K562 (cell line): ENCODE data around the gene NR1D1. TPM values are rescaled to one million over a fixed set of nuclear protein-coding genes. Genes with fewer than 3 reads are reported as not detected.

Experiments
- ATAC-seq: fragments of 200-7000 bp; cut with Tn5 transposase; 3 replicates; pipeline ENCODE4 v1.9.1; 2020; ENCODE audit warnings: moderate library complexity
- BruUV-seq: library from RNA; stranded (reverse); fragments of 400-500 nt; replicated peaks from 2 replicates; lab custom pipeline; 2021; lab: Mats Ljungman, UMichigan
- CTCF ChIA-PET: fragments of 300-600 bp; formaldehyde crosslinking; extraction: SDS; loops from one replicate; lab custom pipeline; 2021; ENCODE audit warnings: low intra/inter-chr PET ratio; lab: Yijun Ruan, JAX
- POLR2A ChIA-PET: fragments of 300-600, 350-650 bp; sonication (Branson Sonifier 250); formaldehyde crosslinking; extraction: SDS; loops from one replicate; lab custom pipeline; 2021; ENCODE audit warnings: antibody characterized with exemption, inconsistent platforms; lab: Yijun Ruan, JAX
- DNase-seq, 4 experiments: peaks; one replicate each; pipeline versions ENCODE4 v3.0.0 to v3.0.0-alpha.2; 2011 to 2018; ENCODE audit warnings: low spot score in 3 of 4, mixed read lengths in 3 of 4; ENCODE audit errors: extremely low read depth in 1 of 4
- FAIRE-seq: peaks from 2 replicates; lab custom pipeline; 2011; peaks lifted over from hg19 to GRCh38; lab: Jason Lieb, UNC
- H2AFZ ChIP-seq: 2 replicates; pipeline ENCODE4 v1.6.0; 2011; ENCODE audit warnings: low read depth, low read length, control low read depth, inconsistent platforms
- H3K27ac ChIP-seq: fragments of 200-600 bp; 3 replicates; pipeline ENCODE4 v1.8.0; 2011; ENCODE audit warnings: low read depth, mild to moderate bottlenecking, control low read depth, inconsistent platforms, low read length, moderate library complexity, mixed read lengths; ENCODE audit errors: extremely low read depth
- H3K27me3 ChIP-seq, 2 experiments: fragments of 300-600 bp in 1 of 2; 2 replicates in 1 of 2; 3 replicates in 1 of 2; pipeline versions ENCODE4 v1.6.0 to v1.8.0; 2011; ENCODE audit warnings: inconsistent platforms in 2 of 2, low read length in 2 of 2, mild to moderate bottlenecking in 1 of 2, mixed read lengths in 1 of 2, moderate library complexity in 1 of 2; ENCODE audit not compliant: control insufficient read depth in 2 of 2, insufficient read depth in 2 of 2
- H3K36me3 ChIP-seq: fragments of 300-600 bp; 3 replicates; pipeline ENCODE4 v1.8.0; 2011; ENCODE audit warnings: mild to moderate bottlenecking, low read length, inconsistent platforms; ENCODE audit not compliant: control insufficient read depth, insufficient read depth
- H3K4me1 ChIP-seq, 2 experiments: fragments of 200-600 bp in 1 of 2; replicated peaks in 1 of 2; 2 replicates in 1 of 2; 3 replicates in 1 of 2; pipeline versions ENCODE4 v1.5.1 to v1.8.0; 2011; ENCODE audit warnings: inconsistent platforms in 2 of 2, low read length in 2 of 2, mild to moderate bottlenecking in 1 of 2, mixed read lengths in 1 of 2, moderate library complexity in 1 of 2; ENCODE audit not compliant: control insufficient read depth in 2 of 2, insufficient read depth in 2 of 2
- H3K4me2 ChIP-seq: 2 replicates; pipeline ENCODE4 v1.6.1; 2011; ENCODE audit warnings: low read length, control low read depth, inconsistent platforms, mixed read lengths; ENCODE audit not compliant: insufficient read depth
- H3K4me3 ChIP-seq: fragments of 200-600 bp; sonication (generic), shearing (Covaris generic); 2 replicates; pipeline ENCODE4 v1.5.1; 2016; ENCODE audit warnings: control low read depth, inconsistent platforms
- H3K79me2 ChIP-seq: fragments of 200-600 bp; 3 replicates; pipeline ENCODE4 v1.8.0; 2011; ENCODE audit warnings: low read length, inconsistent platforms; ENCODE audit not compliant: control insufficient read depth, insufficient read depth
- H3K9ac ChIP-seq, 2 experiments: 2 replicates each; pipeline versions ENCODE4 v1.6.0 to v1.6.1; 2011; ENCODE audit warnings: low read depth in 2 of 2, low read length in 2 of 2, control low read depth in 1 of 2, inconsistent platforms in 1 of 2, mild to moderate bottlenecking in 1 of 2, mixed read lengths in 1 of 2; ENCODE audit not compliant: insufficient read depth in 1 of 2
- H3K9me1 ChIP-seq: one replicate; pipeline ENCODE4 v1.6.0; 2011; ENCODE audit warnings: inconsistent platforms, mild to moderate bottlenecking, low read length, moderate library complexity; ENCODE audit not compliant: control insufficient read depth, insufficient read depth
- H3K9me3 ChIP-seq: replicated peaks from 2 replicates; pipeline ENCODE4 v1.5.1; 2011; ENCODE audit warnings: low read depth, low read length, inconsistent platforms; ENCODE audit not compliant: control insufficient read depth, insufficient read depth
- H4K20me1 ChIP-seq: replicated peaks from 2 replicates; pipeline ENCODE4 v1.6.1; 2011; ENCODE audit warnings: low read length, inconsistent platforms, mixed read lengths; ENCODE audit not compliant: control insufficient read depth, insufficient read depth
- BCOR ChIP-seq: fragments of 450-650 bp; IDR thresholded peaks from 2 replicates; pipeline ENCODE4 v1.6.1; 2016
- CBX1 ChIP-seq: sonication (generic); IDR thresholded peaks from 2 replicates; pipeline ENCODE4 v1.6.1; 2016; ENCODE audit warnings: antibody characterized with exemption, low read depth, mild to moderate bottlenecking
- DIDO1 ChIP-seq: fragments of 450-650 bp; IDR thresholded peaks from 2 replicates; pipeline ENCODE4 v1.6.1; 2016; ENCODE audit warnings: low read depth, missing biosample characterization, missing genetic modification characterization
- NBN ChIP-seq: fragments of 450-650 bp; IDR thresholded peaks from 2 replicates; pipeline ENCODE4 v1.6.1; 2016; ENCODE audit warnings: low read depth, mild to moderate bottlenecking
- NFRKB ChIP-seq: fragments of 450-650 bp; IDR thresholded peaks from 2 replicates; pipeline ENCODE4 v1.6.1; 2016; ENCODE audit warnings: low read depth
- RUNX1 ChIP-seq: sonication (generic); IDR thresholded peaks from 2 replicates; pipeline ENCODE4 v1.6.1; 2016; ENCODE audit warnings: antibody characterized with exemption, low read depth
- ZFP91 ChIP-seq: sonication (generic); formaldehyde crosslinking; IDR thresholded peaks from 2 replicates; pipeline ENCODE4 v1.8.0; 2022; ENCODE audit warnings: mild to moderate bottlenecking, missing genetic modification reagents
- ZNF551 ChIP-seq: fragments of 250-450 bp; sonication (Bioruptor Pico); IDR thresholded peaks from 2 replicates; pipeline ENCODE4 v1.5.0; 2021; ENCODE audit warnings: mild to moderate bottlenecking, moderate library complexity
- ZNF75A ChIP-seq: fragments of 450-650 bp; formaldehyde crosslinking; IDR thresholded peaks from 2 replicates; pipeline ENCODE4 v1.4.0; 2020; ENCODE audit warnings: mild to moderate bottlenecking
- WGBS: fragments of 100-300 bp; shearing (Covaris generic); methylation state at CpG from one replicate; pipeline ENCODE4 v1.1.6; 2016; ENCODE audit warnings: low coverage, mixed read lengths; ENCODE audit not compliant: insufficient coverage; ENCODE audit errors: missing lambda C conversion rate; 5-methylcytosine and 5-hydroxymethylcytosine counted together
- in situ Hi-C: fragments of 300-500 bp; cut with MboI; formaldehyde crosslinking; loops from 4 replicates; pipeline ENCODE4 v1.15.0; 2018; ENCODE audit warnings: inconsistent platforms, mixed read lengths
- intact Hi-C: fragments of 100-400 bp; cut with micrococcal nuclease; formaldehyde crosslinking; loops from 2 replicates; pipeline ENCODE4 v1.14.2; 2022
- polyA plus RNA-seq, 8 experiments: library from polyadenylated mRNA; depleted of rRNA in 4 of 8; stranded (reverse) in 5 of 8; unstranded in 3 of 8; fragments of >200 nt; fragmentation: Nextera tagmentation in 2 of 8; fragmentation: Illumina TruSeq in 1 of 8; extraction: Ambion mirVana in 2 of 8; extraction: Trizol in 1 of 8; gene quantifications; 2 replicates each; pipeline versions ENCODE4 v1.2.1 to v1.2.3, GENCODE V29; 2011 to 2014; ENCODE audit warnings: inconsistent platforms in 1 of 8, missing spikeins in 1 of 8
- total RNA-seq, 7 experiments: library from RNA; depleted of rRNA in 6 of 7; stranded (reverse); fragments of >200 nt in 6 of 7; fragmentation: Illumina TruSeq in 2 of 7; extraction: Trizol in 2 of 7; gene quantifications; 2 replicates each; pipeline versions ENCODE4 v1.2.1 to v1.2.3, GENCODE V29; 2011 to 2021; ENCODE audit warnings: low replicate concordance in 1 of 7

The NR1D1 gene
- total and polyA plus RNA-seq, 9 of the 15 experiments (the other 6 are each of a cell fraction or from before 2014, with no cell fraction given): 0.25 to 7.7 (median 0.65) TPM

- no peak for TF ChIP-seq DIDO1 (tag)
- TF ChIP-seq NBN: no peak
- no peak for TF ChIP-seq ZNF551
- no peak for TF ChIP-seq RUNX1
- TF ChIP-seq ZNF75A: no peak
- TF ChIP-seq NFRKB: no peak
Observed at GRCh38 chr17:40100669-40101366, 429 bp upstream of the NR1D1 start (continued).

GRCh38 chr17:40099619-40100418 is 570 bp downstream of the NR1D1 start:
- Histone ChIP-seq H4K20me1 (no peaks in the 10 kb centered on the region), H3K4me2 (peak overlapping the region; percentile 96), H3K4me3 (peak overlapping the region; percentile 53), H3K27me3 (no peaks in the 10 kb centered on the region), H3K9me3 (no peaks in the 10 kb centered on the region), H3K4me1 (peaks cover 45 to 51% of the 10 kb centered on the region in 2 experiments), H3K27ac (peak overlapping the region; percentile 78), H2AFZ (peak overlapping the region; percentile 91), H3K36me3 (peaks cover 39% of the 10 kb centered on the region; the same call in 2 of the 3 replicates), H3K9me1 (peaks cover 4% of the 10 kb centered on the region), H3K9ac (peak overlapping the region; percentile 63 to 95), H3K79me2 (peaks cover 28% of the 10 kb centered on the region)
- no peak for DNase-seq
- FAIRE-seq: no peak
- CTCF ChIA-PET: interaction anchor here (0.6 to 0.7 kb wide), 2 partner anchors 17 to 23 kb away, joined by 3 read pairs; no protein-coding TSS in a partner anchor
- intact Hi-C loops: no loop called here
- TSS peak; percentile 90 for BruUV-seq
- in situ Hi-C loops: no loop called here
- WGBS: under 1% methylated on average over 30 of the region's 31 CpGs
- POLR2A ChIA-PET: interaction anchor here (0.6 to 5.6 kb wide), 14 partner anchors 8 to 647 kb away, joined by 3 to 66 read pairs (median 6); partner anchors contain the start of genes CASC3 and CSF3
- ATAC-seq: peak; percentile 3
- TF ChIP-seq ZFP91 (CRISPR knock-in tag) (peak; percentile 37; the same call in 1 of the 2 replicates), BCOR (no peak), CBX1 (0 out of 2 replicates have a peak, but pooled peaks have one; percentile 12)
